Measurements from ENCODE around the gene HMGB2. TPM values are rescaled to one million over a fixed set of nuclear protein-coding genes. Genes with fewer than 3 reads are reported as not detected.

Gene HMGB2
- total and polyA plus RNA-seq, 2 experiments from 2014 or later, result 103 to 593 TPM

DNA sequence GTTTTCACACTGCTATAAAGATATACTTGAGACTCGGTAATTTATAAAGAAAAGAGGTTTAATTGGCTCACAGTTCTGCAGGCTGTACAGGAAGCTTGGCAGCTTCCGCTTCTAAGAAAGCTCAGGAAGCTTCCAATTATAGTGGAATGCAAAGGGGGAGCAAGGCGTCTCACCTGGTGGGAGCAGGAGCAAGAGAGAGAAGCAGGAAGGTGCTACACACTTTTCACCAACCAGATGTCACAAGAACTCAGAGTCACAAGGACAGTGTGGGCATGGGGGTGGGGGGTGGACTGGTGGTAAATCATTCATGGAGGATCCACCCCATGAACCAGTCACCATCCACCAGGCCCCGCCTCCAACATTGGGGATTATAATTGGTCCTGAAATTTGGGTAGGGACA is 22.8 kb downstream of the HMGB2 start:
- TF ChIP-seq STAT1 (IDR thresholded peaks at IDR 0.05; ENCODE audit: unreplicated experiment) (no peak), CTCF (conservative IDR thresholded peaks at IDR 0.05; ENCODE audit: low read depth in 2 of 2) (no peak), REST (IDR thresholded peaks at IDR 0.05; ENCODE audit: unreplicated experiment) (no peak), POLR2AphosphoS5 (IDR thresholded peaks at IDR 0.05; ENCODE audit: low read depth) (no peak), NANOG (IDR thresholded peaks at IDR 0.05; ENCODE audit: borderline replicate concordance) (no peak)
- H3K36me3 ChIP-seq (ENCODE audit: insufficient read depth), result no peaks in the 10 kb centered on the region
- ATAC-seq (no peak), DNase-seq (ENCODE audit: low spot score) (no peak)
- H4K20me1 ChIP-seq (replicated peaks; ENCODE audit: insufficient read depth), result no peaks in the 10 kb centered on the region
- H3F3A ChIP-seq (replicated peaks; ENCODE audit: low read depth), result no peaks in the 10 kb centered on the region
- H3K79me2 ChIP-seq (replicated peaks; ENCODE audit: insufficient read depth), result 0 out of 2 replicates have a peak, but pooled peaks cover under 1% of the 10 kb centered on the region
- H3K27me3 ChIP-seq (ENCODE audit: insufficient read depth), result no peaks in the 10 kb centered on the region
- Mint-ChIP-seq H3K9me3 (peaks cover 3% of the 10 kb centered on the region; the same call in 1 of the 3 replicates), H3K4me3 (no peak overlapping the region), H3K27me3 (ENCODE audit: insufficient read depth, low read depth, poor library complexity) (peaks cover 6% of the 10 kb centered on the region), H3K36me3 (ENCODE audit: low read depth) (peaks cover 40% of the 10 kb centered on the region), H3K4me1 (peaks cover 11% of the 10 kb centered on the region), H3K27ac (no peak overlapping the region)
- no peak overlapping the region for H3K4me3 ChIP-seq
- no peak overlapping the region for H3K4me2 ChIP-seq
- 0 out of 2 replicates have a peak, but pooled peaks cover 7% of the 10 kb centered on the region for H3K4me1 ChIP-seq (ENCODE audit: insufficient read depth)
- no peak overlapping the region for H2AFZ ChIP-seq
- no peak overlapping the region for H3K27ac ChIP-seq (ENCODE audit: low read depth)
- no peaks in the 10 kb centered on the region for H3K9me2 ChIP-seq (ENCODE audit: insufficient read depth)

- Mint-ChIP-seq H3K9me3 (peaks cover 7% of the 10 kb centered on the region; the same call in 1 of the 3 replicates), H3K27ac (no peak overlapping the region), H3K4me3 (no peak overlapping the region), H3K27me3 (ENCODE audit: insufficient read depth, low read depth, poor library complexity) (peaks cover 7% of the 10 kb centered on the region), H3K4me1 (peaks cover 11% of the 10 kb centered on the region), H3K36me3 (ENCODE audit: low read depth) (peaks cover 72% of the 10 kb centered on the region)
- H3K4me2 ChIP-seq, result no peak overlapping the region
- DNase-seq (ENCODE audit: low spot score) (no peak), ATAC-seq (peak; percentile 59)
- H3K27me3 ChIP-seq (ENCODE audit: insufficient read depth), result no peaks in the 10 kb centered on the region
- no peak overlapping the region for H3K4me3 ChIP-seq
- H3K79me2 ChIP-seq (replicated peaks; ENCODE audit: insufficient read depth), result peaks cover 11% of the 10 kb centered on the region; the same call in 1 of the 2 replicates
- no peak overlapping the region for H2AFZ ChIP-seq
- no peaks in the 10 kb centered on the region for H4K20me1 ChIP-seq (replicated peaks; ENCODE audit: insufficient read depth)
- H3F3A ChIP-seq (replicated peaks; ENCODE audit: low read depth), result no peaks in the 10 kb centered on the region
- H3K27ac ChIP-seq (ENCODE audit: low read depth), result no peak overlapping the region
- peaks cover 7% of the 10 kb centered on the region; the same call in 1 of the 2 replicates for H3K36me3 ChIP-seq (ENCODE audit: insufficient read depth)
- H3K9me2 ChIP-seq (ENCODE audit: insufficient read depth), result no peaks in the 10 kb centered on the region
- 0 out of 2 replicates have a peak, but pooled peaks cover 7% of the 10 kb centered on the region for H3K4me1 ChIP-seq (ENCODE audit: insufficient read depth)
- TF ChIP-seq, protein P1, sequence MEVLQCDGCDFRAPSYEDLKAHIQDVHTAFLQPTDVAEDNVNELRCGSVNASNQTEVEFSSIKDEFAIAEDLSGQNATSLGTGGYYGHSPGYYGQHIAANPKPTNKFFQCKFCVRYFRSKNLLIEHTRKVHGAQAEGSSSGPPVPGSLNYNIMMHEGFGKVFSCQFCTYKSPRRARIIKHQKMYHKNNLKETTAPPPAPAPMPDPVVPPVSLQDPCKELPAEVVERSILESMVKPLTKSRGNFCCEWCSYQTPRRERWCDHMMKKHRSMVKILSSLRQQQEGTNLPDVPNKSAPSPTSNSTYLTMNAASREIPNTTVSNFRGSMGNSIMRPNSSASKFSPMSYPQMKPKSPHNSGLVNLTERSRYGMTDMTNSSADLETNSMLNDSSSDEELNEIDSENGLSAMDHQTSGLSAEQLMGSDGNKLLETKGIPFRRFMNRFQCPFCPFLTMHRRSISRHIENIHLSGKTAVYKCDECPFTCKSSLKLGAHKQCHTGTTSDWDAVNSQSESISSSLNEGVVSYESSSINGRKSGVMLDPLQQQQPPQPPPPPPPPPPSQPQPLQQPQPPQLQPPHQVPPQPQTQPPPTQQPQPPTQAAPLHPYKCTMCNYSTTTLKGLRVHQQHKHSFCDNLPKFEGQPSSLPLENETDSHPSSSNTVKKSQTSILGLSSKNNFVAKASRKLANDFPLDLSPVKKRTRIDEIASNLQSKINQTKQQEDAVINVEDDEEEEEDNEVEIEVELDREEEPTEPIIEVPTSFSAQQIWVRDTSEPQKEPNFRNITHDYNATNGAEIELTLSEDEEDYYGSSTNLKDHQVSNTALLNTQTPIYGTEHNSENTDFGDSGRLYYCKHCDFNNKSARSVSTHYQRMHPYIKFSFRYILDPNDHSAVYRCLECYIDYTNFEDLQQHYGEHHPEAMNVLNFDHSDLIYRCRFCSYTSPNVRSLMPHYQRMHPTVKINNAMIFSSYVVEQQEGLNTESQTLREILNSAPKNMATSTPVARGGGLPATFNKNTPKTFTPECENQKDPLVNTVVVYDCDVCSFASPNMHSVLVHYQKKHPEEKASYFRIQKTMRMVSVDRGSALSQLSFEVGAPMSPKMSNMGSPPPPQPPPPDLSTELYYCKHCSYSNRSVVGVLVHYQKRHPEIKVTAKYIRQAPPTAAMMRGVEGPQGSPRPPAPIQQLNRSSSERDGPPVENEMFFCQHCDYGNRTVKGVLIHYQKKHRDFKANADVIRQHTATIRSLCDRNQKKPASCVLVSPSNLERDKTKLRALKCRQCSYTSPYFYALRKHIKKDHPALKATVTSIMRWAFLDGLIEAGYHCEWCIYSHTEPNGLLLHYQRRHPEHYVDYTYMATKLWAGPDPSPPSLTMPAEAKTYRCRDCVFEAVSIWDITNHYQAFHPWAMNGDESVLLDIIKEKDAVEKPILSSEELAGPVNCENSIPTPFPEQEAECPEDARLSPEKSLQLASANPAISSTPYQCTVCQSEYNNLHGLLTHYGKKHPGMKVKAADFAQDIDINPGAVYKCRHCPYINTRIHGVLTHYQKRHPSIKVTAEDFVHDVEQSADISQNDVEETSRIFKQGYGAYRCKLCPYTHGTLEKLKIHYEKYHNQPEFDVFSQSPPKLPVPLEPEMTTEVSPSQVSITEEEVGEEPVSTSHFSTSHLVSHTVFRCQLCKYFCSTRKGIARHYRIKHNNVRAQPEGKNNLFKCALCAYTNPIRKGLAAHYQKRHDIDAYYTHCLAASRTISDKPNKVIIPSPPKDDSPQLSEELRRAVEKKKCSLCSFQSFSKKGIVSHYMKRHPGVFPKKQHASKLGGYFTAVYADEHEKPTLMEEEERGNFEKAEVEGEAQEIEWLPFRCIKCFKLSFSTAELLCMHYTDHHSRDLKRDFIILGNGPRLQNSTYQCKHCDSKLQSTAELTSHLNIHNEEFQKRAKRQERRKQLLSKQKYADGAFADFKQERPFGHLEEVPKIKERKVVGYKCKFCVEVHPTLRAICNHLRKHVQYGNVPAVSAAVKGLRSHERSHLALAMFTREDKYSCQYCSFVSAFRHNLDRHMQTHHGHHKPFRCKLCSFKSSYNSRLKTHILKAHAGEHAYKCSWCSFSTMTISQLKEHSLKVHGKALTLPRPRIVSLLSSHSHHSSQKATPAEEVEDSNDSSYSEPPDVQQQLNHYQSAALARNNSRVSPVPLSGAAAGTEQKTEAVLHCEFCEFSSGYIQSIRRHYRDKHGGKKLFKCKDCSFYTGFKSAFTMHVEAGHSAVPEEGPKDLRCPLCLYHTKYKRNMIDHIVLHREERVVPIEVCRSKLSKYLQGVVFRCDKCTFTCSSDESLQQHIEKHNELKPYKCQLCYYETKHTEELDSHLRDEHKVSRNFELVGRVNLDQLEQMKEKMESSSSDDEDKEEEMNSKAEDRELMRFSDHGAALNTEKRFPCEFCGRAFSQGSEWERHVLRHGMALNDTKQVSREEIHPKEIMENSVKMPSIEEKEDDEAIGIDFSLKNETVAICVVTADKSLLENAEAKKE (CRISPR knock-in tag; IDR thresholded peaks at IDR 0.05), result no peak
- TF ChIP-seq NANOG (IDR thresholded peaks at IDR 0.05; ENCODE audit: borderline replicate concordance) (no peak), ETS1 (IDR thresholded peaks at IDR 0.05) (no peak), STAT1 (IDR thresholded peaks at IDR 0.05; ENCODE audit: unreplicated experiment) (no peak), EZH2 (IDR thresholded peaks at IDR 0.05; ENCODE audit: low read depth, unreplicated experiment) (no peak), POLR2AphosphoS5 (IDR thresholded peaks at IDR 0.05; ENCODE audit: low read depth) (no peak)
Observed at GRCh38 chr4:173307778-173308177, 26.4 kb downstream of the HMGB2 start.

Measured in GM23338 (cell line).